Left lung (tissue), 10 donors: ENCODE data around the gene LGALS9. TPM values are rescaled to one million over a fixed set of nuclear protein-coding genes. Genes with fewer than 3 reads are reported as not detected.
A peak's percentile ranks its signal among the peaks of the same experiment; 100 is the strongest.

Experiments
- ATAC-seq: fragments of 200-7000 bp; cut with Tn5 transposase; one replicate; pipeline ENCODE4 v1.9.1; 2020; ENCODE audit warnings: moderate library complexity
- DNase-seq, 4 donors: peaks; one replicate each; pipeline ENCODE4 v3.0.0-alpha.2; 2013 to 2020
- H3K27ac ChIP-seq, 2 donors: fragments of 200-600 bp; sonication (generic) in 1 of 2; one replicate each; pipeline versions ENCODE4 v1.5.0 to v1.8.0; 2020 to 2021
- H3K27me3 ChIP-seq, 2 donors: fragments of 200-600 bp; sonication (generic) in 1 of 2; one replicate each; pipeline versions ENCODE4 v1.5.0 to v1.8.0; 2020 to 2021
- H3K36me3 ChIP-seq, 2 donors: fragments of 200-600 bp; sonication (generic) in 1 of 2; one replicate each; pipeline versions ENCODE4 v1.5.0 to v1.8.0; 2020 to 2021
- H3K4me1 ChIP-seq, 2 donors: fragments of 200-600 bp; one replicate each; pipeline ENCODE4 v1.8.0; 2021
- H3K4me3 ChIP-seq, 2 donors: fragments of 200-600 bp; sonication (generic) in 1 of 2; one replicate each; pipeline versions ENCODE4 v1.5.0 to v1.8.0; 2020 to 2021; ENCODE audit warnings: mild to moderate bottlenecking in 1 of 2
- H3K9me3 ChIP-seq, 2 donors: fragments of 200-600 bp; sonication (generic) in 1 of 2; one replicate each; pipeline versions ENCODE4 v1.5.0 to v1.8.0; 2020 to 2021
- intact Hi-C, 2 donors: fragments of 100-400 bp; cut with DNase I; formaldehyde crosslinking; loops; one replicate each; pipeline versions ENCODE4 v1.11.2 to v1.14.2; 2022
- polyA plus RNA-seq, 6 donors: library from polyadenylated mRNA; unstranded; fragments of 120-200 nt; gene quantifications; one replicate each; pipeline ENCODE4 v1.2.1, GENCODE V29; 2013; ENCODE audit not compliant: insufficient read length in 6 of 6
- total RNA-seq, 2 donors: library from RNA; stranded (reverse); fragmentation: NEBNext Ultra II Directional; extraction: Animal tissue kit (Norgen Biotek cat#: 25700); gene quantifications; one replicate each; pipeline ENCODE4 v1.2.1, GENCODE V29; 2021
- TF ChIP-seq, protein P1 (sequence below), 2 donors: fragments of 200-600 bp; sonication (generic) in 1 of 2; IDR thresholded peaks; one replicate each; pipeline versions ENCODE4 v1.5.0 to v1.8.0; 2021; ENCODE audit warnings: antibody characterized with exemption in 2 of 2
- donor health status: DM: no; HTN: yes; CAD: no.
- donor health status: DM: no; HTN: no; CAD: no.

The LGALS9 gene
- total and polyA plus RNA-seq, 8 donors, result 18.1 to 149 (median 23.4) TPM

DNA sequence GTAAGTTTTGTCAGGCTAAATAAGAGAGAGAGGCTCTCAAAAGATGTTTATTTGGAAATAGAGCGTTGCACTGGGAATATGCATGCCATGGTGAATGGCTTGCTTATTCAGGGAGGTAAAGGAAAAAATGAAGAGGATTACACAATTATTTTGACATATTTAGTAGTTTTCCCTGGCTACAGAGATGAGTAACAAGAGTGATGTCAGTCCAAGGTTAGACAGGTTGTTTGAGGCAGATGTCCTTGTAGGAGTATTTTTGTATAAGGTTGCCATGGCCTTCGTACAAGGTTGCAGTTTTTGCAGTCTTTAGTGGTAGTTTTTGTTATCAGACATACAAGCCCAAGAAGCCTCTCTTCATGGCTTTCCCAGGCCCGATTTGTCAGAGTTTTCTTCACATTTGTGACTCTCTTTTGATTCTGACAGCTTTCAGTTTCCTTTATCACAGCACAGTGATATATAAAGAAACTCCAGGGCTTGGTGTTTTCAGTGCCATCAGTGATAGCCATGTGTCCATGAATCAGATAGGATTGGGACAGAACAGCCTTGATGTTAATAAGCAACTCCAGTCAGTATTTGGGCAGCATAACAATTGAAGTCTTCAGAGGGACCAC lies 18.7 kb upstream of the LGALS9 start:
- H3K27ac ChIP-seq, result no peak overlapping the region
- H3K9me3 ChIP-seq, result no peaks in the 10 kb centered on the region
- peaks cover 0 to 98% of the 10 kb centered on the region in 2 donors for H3K36me3 ChIP-seq
- intact Hi-C loops, result no loop called here
- no peak overlapping the region for H3K4me3 ChIP-seq
- peak; percentile 15 for ATAC-seq
- no peak for DNase-seq
- TF ChIP-seq, protein P1, sequence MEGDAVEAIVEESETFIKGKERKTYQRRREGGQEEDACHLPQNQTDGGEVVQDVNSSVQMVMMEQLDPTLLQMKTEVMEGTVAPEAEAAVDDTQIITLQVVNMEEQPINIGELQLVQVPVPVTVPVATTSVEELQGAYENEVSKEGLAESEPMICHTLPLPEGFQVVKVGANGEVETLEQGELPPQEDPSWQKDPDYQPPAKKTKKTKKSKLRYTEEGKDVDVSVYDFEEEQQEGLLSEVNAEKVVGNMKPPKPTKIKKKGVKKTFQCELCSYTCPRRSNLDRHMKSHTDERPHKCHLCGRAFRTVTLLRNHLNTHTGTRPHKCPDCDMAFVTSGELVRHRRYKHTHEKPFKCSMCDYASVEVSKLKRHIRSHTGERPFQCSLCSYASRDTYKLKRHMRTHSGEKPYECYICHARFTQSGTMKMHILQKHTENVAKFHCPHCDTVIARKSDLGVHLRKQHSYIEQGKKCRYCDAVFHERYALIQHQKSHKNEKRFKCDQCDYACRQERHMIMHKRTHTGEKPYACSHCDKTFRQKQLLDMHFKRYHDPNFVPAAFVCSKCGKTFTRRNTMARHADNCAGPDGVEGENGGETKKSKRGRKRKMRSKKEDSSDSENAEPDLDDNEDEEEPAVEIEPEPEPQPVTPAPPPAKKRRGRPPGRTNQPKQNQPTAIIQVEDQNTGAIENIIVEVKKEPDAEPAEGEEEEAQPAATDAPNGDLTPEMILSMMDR (IDR thresholded peaks at IDR 0.05), result no peak
- H3K4me1 ChIP-seq, result peaks cover 0 to 3% of the 10 kb centered on the region in 2 donors
- no peaks in the 10 kb centered on the region for H3K27me3 ChIP-seq

DNA sequence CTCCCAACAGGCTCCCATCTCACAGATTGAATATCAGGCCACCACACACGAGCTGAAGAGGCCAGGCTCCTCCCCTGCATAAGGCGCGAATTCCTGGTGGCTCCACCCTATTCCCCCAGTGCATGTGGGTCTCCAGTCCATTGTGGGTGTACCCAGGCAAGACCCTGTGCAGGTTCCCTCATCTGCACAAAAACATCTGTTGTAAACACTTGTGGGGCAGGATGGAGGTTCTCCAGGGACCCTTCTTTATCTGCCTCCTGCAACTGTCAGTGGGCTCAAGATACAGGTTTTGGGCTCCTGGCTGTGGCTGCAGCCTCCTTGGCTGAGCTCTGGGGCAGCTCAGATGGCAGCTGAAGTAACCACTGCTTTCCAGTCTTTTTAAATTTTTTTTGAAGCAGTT lies 17.6 kb upstream of the LGALS9 start:
- intact Hi-C loops, result no loop called here
- DNase-seq, result no peak
- peaks cover 0 to 98% of the 10 kb centered on the region in 2 donors for H3K36me3 ChIP-seq
- no peak for ATAC-seq
- TF ChIP-seq, protein P1 (IDR thresholded peaks at IDR 0.05), result no peak
- no peak overlapping the region for H3K27ac ChIP-seq
- no peaks in the 10 kb centered on the region for H3K27me3 ChIP-seq
- no peak overlapping the region for H3K4me3 ChIP-seq
- no peaks in the 10 kb centered on the region for H3K9me3 ChIP-seq
- H3K4me1 ChIP-seq, result peaks cover 0 to 3% of the 10 kb centered on the region in 2 donors

- peaks cover 0 to 3% of the 10 kb centered on the region in 2 donors for H3K4me1 ChIP-seq
- H3K27ac ChIP-seq, result no peak overlapping the region
- TF ChIP-seq, protein P1 (IDR thresholded peaks at IDR 0.05), result no peak
- intact Hi-C loops, result no loop called here
- H3K36me3 ChIP-seq, result peaks cover 0 to 98% of the 10 kb centered on the region in 2 donors
- DNase-seq (no peak), ATAC-seq (no peak)
- no peaks in the 10 kb centered on the region for H3K27me3 ChIP-seq
- H3K9me3 ChIP-seq, result no peaks in the 10 kb centered on the region
- no peak overlapping the region for H3K4me3 ChIP-seq
Observed at GRCh38 chr17:27615121-27615520, 15.9 kb upstream of the LGALS9 start.

- H3K27ac ChIP-seq, result no peak overlapping the region
- H3K27me3 ChIP-seq, result no peaks in the 10 kb centered on the region
- intact Hi-C loops, result no loop called here
- no peak overlapping the region for H3K4me3 ChIP-seq
- H3K9me3 ChIP-seq, result no peaks in the 10 kb centered on the region
- ATAC-seq, result no peak
- TF ChIP-seq, protein P1 (IDR thresholded peaks at IDR 0.05), result no peak
- H3K36me3 ChIP-seq, result peaks cover 0 to 98% of the 10 kb centered on the region in 2 donors
- H3K4me1 ChIP-seq, result peaks cover 0 to 3% of the 10 kb centered on the region in 2 donors
- DNase-seq, result no peak
Observed at GRCh38 chr17:27616414-27616813, 14.6 kb upstream of the LGALS9 start.

DNA sequence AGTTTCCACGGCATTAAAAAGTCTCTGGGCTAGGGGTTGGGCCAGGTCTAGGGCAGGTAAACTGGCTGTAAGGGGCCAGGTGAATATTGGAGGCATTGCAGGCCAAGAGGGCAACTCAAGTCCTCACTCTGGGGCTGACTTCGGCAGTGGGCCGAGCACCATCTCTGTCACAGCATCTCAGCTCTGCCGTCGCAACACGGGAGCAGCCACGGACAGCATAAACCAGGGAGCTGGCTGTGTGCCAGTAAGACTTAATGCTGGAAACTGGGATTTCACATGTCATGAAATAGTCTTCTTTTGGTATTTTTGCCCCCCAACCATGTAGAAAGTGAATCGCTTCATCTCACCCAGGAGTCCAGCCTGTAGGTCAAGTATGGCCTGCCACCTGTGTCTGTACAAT lies 12.6 kb upstream of the LGALS9 start:
- intact Hi-C loops, result no loop called here
- ATAC-seq, result no peak

More for the DNA sequence above, 12.6 kb upstream of the LGALS9 start:
- TF ChIP-seq, protein P1 (IDR thresholded peaks at IDR 0.05), result no peak
- no peaks in the 10 kb centered on the region for H3K4me1 ChIP-seq
- DNase-seq, result no peak
- H3K4me3 ChIP-seq, result no peak overlapping the region
- no peak overlapping the region for H3K27ac ChIP-seq
- H3K9me3 ChIP-seq, result no peaks in the 10 kb centered on the region
- peaks cover 0 to 98% of the 10 kb centered on the region in 2 donors for H3K36me3 ChIP-seq
- H3K27me3 ChIP-seq, result no peaks in the 10 kb centered on the region
